HG03439 (cell line): ENCODE measurements around the gene CHADL.
"Not testable (repeated sequence)": the region's sequence is repeated elsewhere in the genome, so short reads cannot be mapped to it uniquely, and the experiment has no call there.

Experiments used
- ATAC-seq: cut with Tn5 transposase; IDR thresholded peaks from one replicate; pipeline ENCODE4 v1.9.1; 2021; ENCODE audit warnings: mild to moderate bottlenecking, moderate library complexity; ENCODE audit not compliant: unreplicated experiment

Gene CHADL

DNA sequence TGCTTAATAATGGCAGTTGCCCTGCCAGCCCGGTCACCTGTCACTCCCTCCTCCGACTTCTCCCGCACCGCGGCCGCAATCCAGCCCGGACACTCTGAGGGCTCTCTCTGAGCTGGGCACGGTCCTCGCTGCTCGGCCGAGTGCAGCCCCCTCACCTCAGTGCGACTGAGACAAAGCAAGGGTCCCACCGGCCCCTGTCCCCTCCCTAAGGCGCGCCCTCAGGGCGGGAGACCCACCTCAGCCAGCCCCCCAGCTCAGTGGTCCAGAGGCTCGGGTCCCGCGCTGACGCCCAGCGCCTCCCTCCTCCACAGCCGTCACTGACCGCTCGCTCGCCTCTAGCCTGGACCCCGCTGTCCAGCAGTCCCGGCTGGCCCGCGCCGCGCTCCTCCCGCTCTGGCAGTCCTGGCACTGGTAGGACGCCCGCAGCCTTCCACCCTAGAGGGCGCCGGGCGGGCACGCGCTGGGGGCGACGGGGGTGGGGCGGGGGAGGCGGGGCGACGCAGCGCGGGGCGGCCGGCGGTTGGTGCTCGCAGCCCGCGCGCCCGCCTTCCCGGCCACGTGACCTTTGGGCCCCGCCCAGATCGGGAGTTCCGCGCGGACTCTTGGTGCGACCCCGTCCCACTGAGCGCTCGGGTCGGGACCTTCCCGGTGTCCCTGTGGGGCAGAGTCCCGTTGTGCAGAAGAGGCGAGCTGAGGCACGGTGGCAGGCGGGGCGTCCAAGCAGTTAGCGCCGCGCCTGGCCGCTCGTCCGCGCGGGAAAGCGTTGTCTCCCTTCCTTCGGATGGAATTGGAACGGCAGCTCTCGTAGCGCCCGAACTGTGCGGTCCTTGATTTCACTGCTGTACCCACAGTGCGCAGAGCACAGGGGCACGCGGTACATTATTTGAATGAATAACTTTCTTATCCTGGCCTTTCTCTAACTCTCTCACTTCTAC is 43.4 kb downstream of the CHADL start:
- ATAC-seq: peak; percentile 76

- no peak for ATAC-seq
Observed at GRCh38 chr22:41193829-41194228, 46.9 kb downstream of the CHADL start.

DNA sequence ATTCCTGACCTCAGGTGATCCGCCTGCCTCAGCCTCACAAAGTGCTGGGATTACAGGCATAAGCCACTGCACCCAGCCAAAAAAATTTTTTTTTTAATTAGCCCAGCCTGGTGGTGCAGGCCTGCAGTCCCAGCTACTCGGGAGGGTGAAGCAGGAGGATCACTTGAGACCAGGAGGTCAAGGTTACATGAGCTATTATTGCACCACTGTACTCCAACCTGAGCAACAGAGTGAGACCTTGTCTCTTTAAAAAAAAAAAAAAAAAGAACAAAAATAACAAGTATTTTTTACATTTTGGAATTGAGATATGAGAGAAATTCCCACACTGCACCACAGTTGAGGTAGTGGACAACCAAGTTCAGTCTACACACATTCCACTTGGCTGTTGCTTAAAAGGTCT is 49.3 kb downstream of the CHADL start:
- no peak for ATAC-seq

DNA sequence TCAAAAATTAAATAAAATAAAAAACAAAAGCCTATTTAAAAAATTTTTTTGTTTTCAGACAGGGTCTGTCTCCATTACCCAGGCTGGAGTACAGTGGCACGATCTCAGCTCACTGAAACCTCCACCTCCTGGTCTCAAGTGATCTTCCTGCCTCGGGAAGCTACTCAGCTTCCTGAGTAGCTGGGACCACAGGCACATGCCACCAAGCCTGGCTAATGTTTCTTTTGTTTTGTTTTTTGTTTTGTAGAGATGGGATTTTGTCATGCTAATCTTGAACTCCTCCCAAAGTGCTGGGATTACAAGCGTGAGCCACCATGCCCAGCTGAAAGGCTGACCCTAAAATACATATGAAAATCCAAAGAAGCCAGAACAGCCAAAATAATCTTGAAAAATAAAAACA is 56.1 kb downstream of the CHADL start:
- no peak for ATAC-seq

DNA sequence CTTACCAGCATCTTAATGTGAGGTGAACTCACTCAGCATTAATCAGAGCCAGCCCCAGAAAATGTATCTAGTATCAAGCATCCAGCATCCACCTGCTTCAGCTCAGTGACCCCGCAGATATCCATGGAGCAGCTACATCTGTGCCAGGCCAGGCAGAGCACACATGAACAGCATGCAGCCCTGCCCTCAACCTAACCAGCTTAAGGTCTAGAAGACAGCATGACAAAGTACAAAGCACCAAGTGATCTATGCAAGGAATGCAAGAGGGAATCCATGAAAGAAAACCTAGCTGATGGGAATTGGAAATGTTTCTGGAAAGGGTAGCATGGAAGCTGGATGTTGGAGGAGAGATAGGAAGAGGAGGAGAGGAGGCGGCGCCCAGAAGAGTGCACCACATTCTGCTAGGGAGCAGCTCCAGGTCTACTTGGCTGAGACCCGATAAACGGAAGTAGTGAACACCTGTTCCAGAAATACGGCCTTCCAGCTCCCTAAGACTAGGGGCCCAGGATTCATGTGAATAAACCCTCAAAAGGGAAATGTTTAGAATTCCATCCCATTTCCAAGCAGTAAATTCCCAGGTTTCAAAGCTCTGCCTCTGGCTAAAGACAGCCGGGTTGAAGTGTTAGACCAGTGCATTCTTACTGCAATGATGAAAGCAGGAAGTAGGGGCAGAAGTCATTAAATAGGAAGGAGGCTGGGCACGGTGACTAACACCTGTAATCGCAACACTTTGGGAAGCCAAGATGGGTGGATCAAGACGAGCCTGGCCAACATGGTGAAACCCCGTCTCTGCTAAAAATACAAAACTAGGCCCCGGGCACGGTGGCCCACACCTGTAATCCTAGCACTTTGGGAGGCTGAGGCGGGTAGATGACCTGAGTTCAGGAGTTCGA is 59.1 kb downstream of the CHADL start:
- no peak for ATAC-seq

DNA sequence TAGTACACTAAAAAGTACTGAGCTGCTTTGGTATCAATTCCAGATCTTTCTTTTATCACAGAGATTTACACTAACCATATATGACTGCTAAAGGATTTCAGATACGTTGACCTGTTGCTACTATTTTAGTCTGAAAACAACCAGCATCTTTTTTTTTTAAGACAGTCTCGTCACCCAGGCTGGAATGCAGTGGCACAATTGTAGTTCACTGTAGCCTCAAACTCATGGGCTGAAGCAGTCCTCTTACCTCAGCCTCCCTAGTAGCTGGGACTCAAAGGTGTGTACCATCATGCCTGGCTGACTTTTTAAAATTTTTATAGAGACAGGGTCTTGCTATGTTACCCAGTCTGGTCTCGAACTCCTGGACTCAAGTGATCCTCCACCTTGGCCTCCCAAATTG is 59.8 kb downstream of the CHADL start:
- ATAC-seq: no peak

GRCh38 chr22:41180362-41180761 is 60.4 kb downstream of the CHADL start:
- not testable (repeated sequence) for ATAC-seq
